OCI-LY1 (cell line): Measurements from ENCODE around the gene CATSPERB.

ENCODE experiments used
- H2AFZ ChIP-seq: fragments of 200-600 bp; sonication (generic), shearing (Covaris generic); 2 replicates; pipeline ENCODE4 v1.6.0; 2014; ENCODE audit warnings: antibody characterized with exemption, mild to moderate bottlenecking, low read length
- H3F3A ChIP-seq: fragments of 200-600 bp; sonication (generic), shearing (Covaris generic); 2 replicates; pipeline ENCODE4 v1.6.0; 2014; ENCODE audit warnings: mild to moderate bottlenecking, antibody characterized with exemption, low read length, moderate library complexity; ENCODE audit not compliant: insufficient read depth
- H3K27ac ChIP-seq: fragments of 200-600 bp; sonication (generic); 2 replicates; pipeline ENCODE4 v1.5.1; 2014; ENCODE audit warnings: low read length, mixed run types, mild to moderate bottlenecking, low read depth; ENCODE audit not compliant: poor library complexity, severe bottlenecking
- H3K27me3 ChIP-seq: fragments of 200-600 bp; sonication (generic); 2 replicates; pipeline ENCODE4 v1.6.0; 2014; ENCODE audit warnings: antibody characterized with exemption, mild to moderate bottlenecking, low read length, moderate library complexity; ENCODE audit not compliant: insufficient read depth
- H3K36me3 ChIP-seq: fragments of 200-600 bp; sonication (generic); 2 replicates; pipeline ENCODE4 v1.6.1; 2014; ENCODE audit warnings: mild to moderate bottlenecking, antibody characterized with exemption, low read length, moderate library complexity, mixed read lengths; ENCODE audit not compliant: insufficient read depth
- H3K4me1 ChIP-seq: fragments of 200-600 bp; sonication (generic); 2 replicates; pipeline ENCODE4 v1.5.1; 2014; ENCODE audit warnings: mild to moderate bottlenecking, low read length, moderate library complexity; ENCODE audit not compliant: insufficient read depth, severe bottlenecking
- H3K4me2 ChIP-seq: fragments of 200-600 bp; sonication (generic), shearing (Covaris generic); 2 replicates; pipeline ENCODE4 v1.6.1; 2014; ENCODE audit warnings: low read length
- H3K4me3 ChIP-seq: fragments of 200-600 bp; sonication (generic); 2 replicates; pipeline ENCODE4 v1.5.1; 2014; ENCODE audit warnings: low read length, low read depth, mild to moderate bottlenecking, mixed read lengths; ENCODE audit not compliant: poor library complexity, severe bottlenecking
- H3K79me2 ChIP-seq: fragments of 200-600 bp; shearing (Covaris generic); 2 replicates; pipeline ENCODE4 v1.6.1; 2016; ENCODE audit warnings: mixed run types, low read length, mixed read lengths; ENCODE audit not compliant: insufficient read depth
- H3K9ac ChIP-seq: fragments of 200-600 bp; sonication (generic), shearing (Covaris generic); 2 replicates; pipeline ENCODE4 v1.6.1; 2014; ENCODE audit warnings: mild to moderate bottlenecking, low read length, mixed read lengths
- H3K9me2 ChIP-seq: fragments of 200-600 bp; sonication (generic), shearing (Covaris generic); 2 replicates; pipeline ENCODE4 v1.6.1; 2014; ENCODE audit warnings: low read depth, mild to moderate bottlenecking, low read length, mixed read lengths
- H3K9me3 ChIP-seq: fragments of 200-600 bp; shearing (Covaris generic); 2 replicates; pipeline ENCODE4 v1.6.1; 2014; ENCODE audit warnings: low read length, mixed read lengths
- H4K20me1 ChIP-seq: fragments of 200-600 bp; sonication (generic), shearing (Covaris generic); 2 replicates; pipeline ENCODE4 v1.6.0; 2016; ENCODE audit warnings: mild to moderate bottlenecking, low read length; ENCODE audit not compliant: insufficient read depth
- CTCF ChIP-seq: fragments of 200-600 bp; sonication (generic), shearing (Covaris generic); IDR thresholded peaks from 2 replicates; pipeline ENCODE4 v1.5.1; 2017; ENCODE audit warnings: mild to moderate bottlenecking, antibody characterized with exemption, low read length, moderate library complexity, mixed read lengths
- EZH2 ChIP-seq: fragments of 200-600 bp; sonication (generic), shearing (Covaris generic); IDR thresholded peaks from 2 replicates; pipeline ENCODE4 v1.8.0; 2017; ENCODE audit warnings: borderline replicate concordance, mixed run types, mild to moderate bottlenecking, antibody characterized with exemption, low read length, moderate library complexity, mixed read lengths

The CATSPERB gene

GRCh38 chr14:91774140-91775096, 42.5 kb upstream of the CATSPERB start:
- Histone ChIP-seq H3K4me2 (no peak overlapping the region), H3K27me3 (no peaks in the 10 kb centered on the region), H2AFZ (no peak overlapping the region), H3K4me1 (peaks cover 16% of the 10 kb centered on the region), H3K9me3 (no peaks in the 10 kb centered on the region), H3K27ac (peak overlapping the region; percentile 37), H3K9ac (no peak overlapping the region), H3K79me2 (no peaks in the 10 kb centered on the region), H4K20me1 (no peaks in the 10 kb centered on the region), H3K36me3 (no peaks in the 10 kb centered on the region), H3K9me2 (no peaks in the 10 kb centered on the region), H3K4me3 (no peak overlapping the region), H3F3A (no peaks in the 10 kb centered on the region)
- no peak for TF ChIP-seq EZH2

GRCh38 chr14:91770185-91770584, 38.3 kb upstream of the CATSPERB start:
- Histone ChIP-seq H3K36me3 (no peaks in the 10 kb centered on the region), H4K20me1 (no peaks in the 10 kb centered on the region), H2AFZ (no peak overlapping the region), H3K27me3 (no peaks in the 10 kb centered on the region), H3F3A (no peaks in the 10 kb centered on the region), H3K4me2 (no peak overlapping the region), H3K4me1 (peaks cover 23% of the 10 kb centered on the region), H3K79me2 (no peaks in the 10 kb centered on the region), H3K9ac (no peak overlapping the region), H3K9me2 (no peaks in the 10 kb centered on the region), H3K27ac (no peak overlapping the region), H3K4me3 (no peak overlapping the region), H3K9me3 (no peaks in the 10 kb centered on the region)
- TF ChIP-seq EZH2 = no peak
- TF ChIP-seq CTCF = no peak

GRCh38 chr14:91755570-91756295, 23.8 kb upstream of the CATSPERB start:
- Histone ChIP-seq H4K20me1 (no peaks in the 10 kb centered on the region), H3K27me3 (no peaks in the 10 kb centered on the region), H3K36me3 (peaks cover 11% of the 10 kb centered on the region), H3K4me3 (no peak overlapping the region), H3K4me2 (no peak overlapping the region), H3K9me2 (no peaks in the 10 kb centered on the region), H3K9ac (no peak overlapping the region), H3F3A (no peaks in the 10 kb centered on the region), H3K4me1 (no peaks in the 10 kb centered on the region), H2AFZ (no peak overlapping the region), H3K79me2 (no peaks in the 10 kb centered on the region), H3K27ac (no peak overlapping the region), H3K9me3 (no peaks in the 10 kb centered on the region)
- TF ChIP-seq EZH2 (no peak), CTCF (no peak)
